Epithelial cell of proximal tubule (primary cell): ENCODE data around the gene STRBP. TPM values are rescaled to one million over a fixed set of nuclear protein-coding genes. Genes with fewer than 3 reads are reported as not detected.

Experiments used
- DNase-seq: peaks from one replicate; pipeline ENCODE4 v3.0.0-alpha.2; 2011; ENCODE audit warnings: low read depth
- H3K4me3 ChIP-seq: 2 replicates; pipeline ENCODE4 v1.5.1; 2011; ENCODE audit warnings: low read depth, mild to moderate bottlenecking, low read length
- CTCF ChIP-seq: conservative IDR thresholded peaks from 2 replicates; pipeline ENCODE4 v1.5.1; 2012; ENCODE audit warnings: low read depth, mild to moderate bottlenecking, low read length
- total RNA-seq: library from RNA; depleted of rRNA; stranded (reverse); fragments of >200 nt; gene quantifications from 2 replicates; pipeline ENCODE4 v1.2.3, GENCODE V29; 2015

The STRBP gene
- total RNA-seq, 1 donor from 2014 or later, result 18.2 TPM

- H3K4me3 ChIP-seq, result no peak overlapping the region
- no peak for DNase-seq
- TF ChIP-seq CTCF, result no peak
These were observed 155.2 kb downstream of the STRBP start for GRCh38 chr9:123113185-123113584.

GRCh38 chr9:123112015-123112975, 156.1 kb downstream of the STRBP start:
- no peak overlapping the region for H3K4me3 ChIP-seq
- TF ChIP-seq CTCF, result no peak
- no peak for DNase-seq

GRCh38 chr9:123111427-123112014, 156.9 kb downstream of the STRBP start:
- DNase-seq, result no peak
- H3K4me3 ChIP-seq, result no peak overlapping the region
- no peak for TF ChIP-seq CTCF

- DNase-seq, result no peak
- no peak for TF ChIP-seq CTCF
- no peak overlapping the region for H3K4me3 ChIP-seq
These were observed 158.7 kb downstream of the STRBP start for GRCh38 chr9:123109540-123110279.

GRCh38 chr9:123108976-123109375, 159.4 kb downstream of the STRBP start:
- no peak for TF ChIP-seq CTCF
- no peak overlapping the region for H3K4me3 ChIP-seq
- no peak for DNase-seq

- H3K4me3 ChIP-seq, result no peak overlapping the region
- DNase-seq, result no peak
- no peak for TF ChIP-seq CTCF
These were observed 160.6 kb downstream of the STRBP start for GRCh38 chr9:123107639-123108285.
